Activated T-helper 1 cell treated with Interleukin-2 at 50 U/mL for 16 hours (primary cell): ENCODE measurements around the gene B3GALNT2.
"Not testable (repeated sequence)": the region's sequence is repeated elsewhere in the genome, so short reads cannot be mapped to it uniquely, and the experiment has no call there.

Source experiments
- DNase-seq: peaks from one replicate; pipeline ENCODE4 v3.0.0-alpha.2; 2020; ENCODE audit warnings: low read depth

Gene B3GALNT2

DNA sequence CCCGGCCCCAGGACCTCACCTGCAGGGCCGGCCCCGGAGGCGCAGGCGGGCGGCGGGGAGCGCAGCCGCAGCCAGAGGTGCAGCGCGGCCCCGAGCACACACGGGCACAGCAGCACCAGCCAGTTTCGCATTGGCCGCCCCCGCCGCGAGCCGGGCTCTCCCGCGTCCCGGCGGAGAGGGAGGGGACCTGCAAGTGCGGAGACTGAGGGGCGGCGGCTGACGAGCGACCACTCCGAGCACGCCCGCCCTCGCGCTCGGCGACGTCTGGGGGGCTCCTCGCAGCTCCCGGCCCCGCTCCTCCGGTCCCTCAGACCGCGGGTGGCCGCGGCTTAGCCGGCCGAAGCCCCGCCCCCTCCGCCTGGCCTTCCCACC is at the start of gene B3GALNT2:
B3GALNT2 (minus strand) TSS at position 331 of the 372 bp plus-strand sequence; CDS start at position 131, 200 bp downstream.
- DNase-seq: no peak

GRCh38 chr1:235553112-235553551 is 48.9 kb upstream of the B3GALNT2 start:
- DNase-seq: no peak

- DNase-seq: no peak
Observed at GRCh38 chr1:235552146-235552716, 48.0 kb upstream of the B3GALNT2 start.

DNA sequence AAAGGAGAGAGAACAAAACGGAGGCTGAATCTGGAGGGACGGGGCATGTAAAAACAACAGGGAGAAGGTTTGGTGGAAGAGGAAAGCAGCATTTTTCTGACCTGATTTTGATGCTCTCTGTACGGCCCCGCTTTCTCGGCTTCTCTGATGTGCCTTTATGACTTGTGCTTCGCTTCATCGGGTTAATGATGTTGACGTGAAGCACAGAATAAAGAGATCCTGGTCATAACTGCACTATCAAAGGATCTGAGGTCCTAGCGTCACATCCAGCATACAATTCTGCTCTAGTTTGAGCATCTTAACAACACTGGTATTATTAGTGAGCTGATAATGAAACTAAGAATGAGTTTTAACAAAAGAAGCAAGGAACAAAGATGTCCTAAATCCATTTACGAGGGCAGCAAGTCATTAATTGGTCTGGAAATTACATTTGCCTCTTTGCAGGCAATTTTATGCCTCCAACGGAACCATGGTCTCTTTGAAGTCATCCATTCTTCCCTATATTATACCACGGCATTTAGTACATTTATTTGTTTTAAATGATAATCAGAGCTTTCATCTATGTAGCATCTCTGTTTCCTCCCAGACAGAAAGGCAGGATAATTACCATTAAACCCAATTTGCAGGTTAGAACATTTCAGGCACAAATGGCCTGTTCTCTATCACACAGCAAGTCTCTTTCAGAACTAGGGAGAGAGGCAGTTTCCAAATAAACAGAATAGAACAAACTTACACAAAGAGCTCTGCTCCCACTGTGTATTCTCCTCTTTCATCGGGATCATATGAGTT is 45.3 kb upstream of the B3GALNT2 start:
- no peak for DNase-seq

DNA sequence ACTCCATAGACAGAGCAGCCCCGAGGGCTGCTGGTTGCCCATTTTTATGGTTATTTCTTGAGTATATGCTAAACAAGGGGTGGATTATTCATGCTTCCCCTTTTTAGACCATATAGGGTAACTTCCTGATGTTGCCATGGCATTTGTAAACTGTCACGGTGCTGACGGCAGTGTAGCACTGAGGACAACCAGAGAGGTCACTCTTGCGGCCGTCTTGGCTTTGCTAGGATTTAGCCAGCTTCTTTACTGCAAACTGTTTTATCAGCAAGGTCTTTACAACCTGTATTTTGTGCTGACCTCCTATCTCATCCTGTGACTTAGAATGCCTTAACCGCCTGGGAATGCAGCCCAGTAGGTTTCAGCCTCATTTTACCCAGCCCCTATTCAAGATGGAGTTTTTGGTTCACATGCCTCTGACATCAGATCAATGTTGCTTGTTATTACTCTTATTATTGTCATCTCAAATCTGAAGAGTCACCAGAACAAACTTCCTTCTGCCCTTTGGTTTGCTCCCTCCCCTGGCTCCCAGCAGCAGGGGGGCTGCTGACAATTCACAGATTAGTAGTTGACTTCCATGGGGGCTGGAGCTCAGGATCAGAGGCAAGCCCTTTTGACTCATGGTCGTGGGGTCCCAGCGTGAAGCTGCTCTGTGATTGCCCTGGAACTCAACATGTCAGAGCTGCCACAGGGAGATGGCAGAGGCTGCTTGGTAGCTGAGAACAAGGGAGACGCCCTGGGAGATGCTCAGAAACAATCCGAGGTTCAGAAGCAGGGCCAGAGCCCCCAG is 42.3 kb upstream of the B3GALNT2 start:
- DNase-seq: not testable (repeated sequence)

- DNase-seq: no peak
Observed at GRCh38 chr1:235545292-235545930, 41.2 kb upstream of the B3GALNT2 start.

- not testable (repeated sequence) for DNase-seq
Observed at GRCh38 chr1:235542845-235543244, 38.6 kb upstream of the B3GALNT2 start.

DNA sequence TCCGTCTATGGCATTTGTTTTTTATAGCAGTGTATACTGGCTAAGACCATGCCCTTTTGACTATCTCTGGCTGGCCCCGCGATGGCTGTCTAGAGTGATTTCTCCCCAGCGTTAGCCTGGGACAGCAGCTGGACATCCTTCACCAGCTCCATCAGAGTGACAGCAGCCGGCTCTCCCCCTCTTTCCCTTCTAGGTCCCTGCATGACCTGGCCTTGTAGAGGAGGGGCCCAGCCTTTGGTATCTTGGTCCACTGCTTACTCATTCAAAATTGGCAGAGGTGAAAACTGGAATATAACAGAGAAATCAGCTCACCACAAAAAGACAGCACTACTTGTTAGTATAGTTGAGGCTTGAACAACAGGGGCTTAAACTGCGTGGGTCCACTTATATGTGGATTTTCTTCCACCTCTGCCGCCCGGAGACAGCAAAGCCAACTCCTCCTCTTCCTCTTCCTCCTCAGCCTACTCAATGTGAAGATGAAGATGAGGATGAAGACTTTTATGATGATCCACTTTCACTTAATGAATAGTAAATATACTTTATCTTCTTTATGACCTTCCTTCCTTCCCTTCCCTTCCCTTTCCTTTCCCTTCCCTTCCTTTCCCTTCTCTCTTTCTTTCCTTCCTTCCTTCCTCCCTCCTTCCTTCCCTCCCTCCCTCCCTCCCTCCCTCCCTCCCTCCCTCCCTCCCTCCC is 29.4 kb upstream of the B3GALNT2 start:
- DNase-seq: no peak

DNA sequence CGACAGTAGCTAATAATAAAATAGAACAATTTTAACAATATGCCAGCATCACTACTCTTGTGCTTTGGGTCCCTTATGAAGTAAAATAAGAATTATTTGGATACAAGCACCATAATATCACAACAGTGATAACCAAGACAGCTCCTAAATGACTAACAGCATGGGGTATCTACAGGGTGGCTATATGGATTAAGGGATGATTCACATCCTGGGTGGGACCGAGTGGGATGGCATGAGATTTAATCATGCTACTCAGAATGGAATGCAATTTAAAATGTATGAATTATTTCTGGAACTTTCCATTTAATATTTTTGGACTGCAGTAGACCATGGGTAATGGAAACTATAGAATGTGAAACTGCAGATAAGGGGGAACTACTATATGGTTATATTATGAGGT is 28.1 kb upstream of the B3GALNT2 start:
- no peak for DNase-seq

GRCh38 chr1:235527196-235527814 is 23.1 kb upstream of the B3GALNT2 start:
- no peak for DNase-seq

DNA sequence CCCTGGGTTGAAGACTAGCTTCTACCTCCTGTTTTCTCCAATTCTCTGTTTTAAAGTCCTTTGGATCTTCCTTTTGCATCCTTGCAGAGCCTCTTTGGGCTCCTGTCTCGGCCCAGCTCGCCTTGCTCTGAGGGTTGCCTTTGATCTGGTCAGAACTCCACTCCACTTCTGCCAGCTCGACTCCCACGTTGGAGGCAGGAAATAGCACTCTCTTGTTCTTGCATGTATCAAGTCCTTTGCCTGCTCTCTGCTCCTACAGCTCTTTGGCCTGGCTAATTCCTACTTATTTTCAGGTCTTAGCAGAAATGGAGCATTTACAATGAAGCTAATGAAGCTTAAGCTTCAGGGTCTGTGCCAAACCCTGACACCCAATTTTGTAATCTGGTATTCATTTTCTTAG is 21.1 kb upstream of the B3GALNT2 start:
- DNase-seq: no peak

- no peak for DNase-seq
Observed at GRCh38 chr1:235516862-235517446, 12.7 kb upstream of the B3GALNT2 start.

- no peak for DNase-seq
Observed at GRCh38 chr1:235515844-235516512, 11.7 kb upstream of the B3GALNT2 start.

DNA sequence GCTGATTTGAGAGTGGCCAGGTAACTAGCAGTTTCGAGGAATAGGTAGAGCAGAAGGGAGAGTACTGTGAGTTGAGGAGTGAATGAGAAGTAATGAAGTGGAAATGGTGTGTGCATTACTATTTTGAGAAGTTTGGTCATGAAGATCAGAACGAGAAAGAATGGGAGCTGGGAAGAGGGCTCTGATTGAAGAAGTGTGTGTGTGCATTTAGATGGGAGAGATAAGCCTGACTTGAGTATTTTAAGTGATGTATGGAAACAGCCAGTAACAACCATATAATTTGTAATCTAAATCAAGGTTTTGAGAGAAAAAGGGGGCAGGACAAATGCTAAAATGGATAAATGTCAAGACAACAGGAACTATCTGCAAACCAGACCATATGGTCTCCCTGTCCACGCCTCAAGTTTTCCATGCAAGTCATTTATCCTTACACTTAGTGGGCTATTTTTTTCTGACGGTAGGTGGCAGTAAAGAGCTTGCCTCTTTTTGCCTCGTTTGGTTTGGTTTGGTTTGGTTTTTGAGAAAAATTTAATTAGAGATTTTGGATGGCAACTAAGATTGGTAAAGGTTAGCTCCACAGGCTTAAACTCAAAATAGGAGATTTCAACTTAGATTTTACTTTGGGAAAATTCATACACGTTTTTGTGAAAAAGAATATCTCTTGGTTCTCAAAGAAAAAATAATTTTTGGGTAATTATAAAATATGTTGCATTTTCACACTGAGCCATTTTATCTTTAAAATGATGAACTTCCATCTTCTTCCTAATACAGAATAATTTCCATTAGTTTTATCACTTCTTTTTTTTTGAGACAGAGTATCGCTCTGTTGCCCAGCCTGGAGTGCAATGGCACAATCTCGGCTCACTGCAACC is 9.5 kb upstream of the B3GALNT2 start:
- no peak for DNase-seq

- DNase-seq: no peak
Observed at GRCh38 chr1:235511470-235512240, 7.4 kb upstream of the B3GALNT2 start.

- DNase-seq: no peak
Observed at GRCh38 chr1:235510823-235511222, 6.6 kb upstream of the B3GALNT2 start.

DNA sequence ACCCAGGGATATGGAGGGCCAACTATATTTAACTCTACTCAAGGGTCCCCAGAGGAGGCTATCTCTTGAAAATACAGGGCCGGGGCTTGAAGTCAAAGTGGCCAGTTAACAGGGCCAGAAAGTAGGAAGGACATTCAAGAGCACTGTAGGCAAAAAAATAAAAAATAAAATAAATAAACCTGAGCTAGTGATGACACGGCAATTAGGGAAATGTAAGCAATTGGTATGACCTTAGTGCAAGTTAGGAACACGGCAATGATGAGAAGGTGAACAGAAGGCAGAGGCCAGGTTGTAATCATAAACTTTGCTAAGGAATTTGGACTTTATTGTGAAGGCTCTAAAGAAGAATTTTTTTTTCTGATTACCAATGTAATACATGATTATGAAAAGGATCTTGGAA is 3.4 kb upstream of the B3GALNT2 start:
- DNase-seq: no peak

DNA sequence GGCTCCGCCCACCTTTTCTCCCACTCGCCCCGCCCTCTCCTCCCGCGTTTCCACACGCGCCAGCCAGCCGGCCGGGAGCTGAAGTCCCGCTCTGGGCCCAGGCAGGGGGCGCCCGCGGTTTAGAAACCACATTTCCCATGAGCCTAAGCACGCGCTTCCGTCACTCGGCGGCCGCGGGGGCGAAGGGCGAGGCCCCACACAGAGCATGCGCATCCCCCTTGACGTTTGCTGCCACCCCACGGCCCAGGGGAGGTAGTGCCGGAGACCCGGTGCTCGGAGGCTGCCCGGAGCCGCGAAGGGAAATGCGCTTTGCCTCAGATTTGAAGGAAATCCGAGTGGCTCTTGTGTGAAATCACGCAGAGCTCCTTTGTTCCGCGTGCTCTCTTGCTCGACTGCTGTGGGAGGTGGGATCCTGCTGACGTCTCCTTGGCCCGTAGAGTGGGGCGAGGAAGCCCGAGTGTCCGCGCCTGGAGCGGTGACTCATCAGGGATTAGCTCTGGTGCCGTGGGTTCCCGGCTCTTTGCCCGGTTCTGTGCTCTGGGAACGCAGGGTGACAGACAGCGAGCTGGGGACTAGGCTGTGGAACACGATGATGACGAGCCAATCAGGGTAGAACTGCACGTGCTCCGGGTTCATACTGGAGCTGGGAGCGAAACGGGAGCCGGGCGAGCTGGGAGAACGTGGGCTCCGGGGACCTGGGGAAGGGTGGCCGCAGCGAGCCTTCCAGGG is 406 bp upstream of the B3GALNT2 start:
- DNase-seq: peak; percentile 98
